ENCODE data around the gene ATP5IF1.

Gene ATP5IF1

GRCh38 chr1:28196330-28196729 lies 39.6 kb upstream of the ATP5IF1 start:
- no peak for TF ChIP-seq CTCF (IDR thresholded peaks at IDR 0.05; ENCODE audit: low read depth, low read length)
- no peak overlapping the region for H3K4me3 ChIP-seq (ENCODE audit: low read depth, low read length)

GRCh38 chr1:28197682-28198415 lies 38.1 kb upstream of the ATP5IF1 start:
- TF ChIP-seq CTCF (IDR thresholded peaks at IDR 0.05; ENCODE audit: low read depth, low read length), result no peak
- H3K4me3 ChIP-seq (ENCODE audit: low read depth, low read length), result no peak overlapping the region

GRCh38 chr1:28199328-28200233 lies 36.3 kb upstream of the ATP5IF1 start:
- H3K4me3 ChIP-seq (ENCODE audit: low read depth, low read length), result no peak overlapping the region
- no peak for TF ChIP-seq CTCF (IDR thresholded peaks at IDR 0.05; ENCODE audit: low read depth, low read length)

GRCh38 chr1:28200234-28200873 lies 35.6 kb upstream of the ATP5IF1 start:
- no peak for TF ChIP-seq CTCF (IDR thresholded peaks at IDR 0.05; ENCODE audit: low read depth, low read length)
- H3K4me3 ChIP-seq (ENCODE audit: low read depth, low read length), result no peak overlapping the region

- TF ChIP-seq CTCF (IDR thresholded peaks at IDR 0.05; ENCODE audit: low read depth, low read length), result no peak
- no peak overlapping the region for H3K4me3 ChIP-seq (ENCODE audit: low read depth, low read length)
Observed at GRCh38 chr1:28205243-28205642, 30.7 kb upstream of the ATP5IF1 start.

- H3K4me3 ChIP-seq (ENCODE audit: low read depth, low read length), result no peak overlapping the region
- peak; percentile 77 for TF ChIP-seq CTCF (IDR thresholded peaks at IDR 0.05; ENCODE audit: low read depth, low read length)
Observed at GRCh38 chr1:28208818-28209441, 27.0 kb upstream of the ATP5IF1 start.

All from WI38 (cell line).